ENCODE measurements around the gene CXCL13.

DNA sequence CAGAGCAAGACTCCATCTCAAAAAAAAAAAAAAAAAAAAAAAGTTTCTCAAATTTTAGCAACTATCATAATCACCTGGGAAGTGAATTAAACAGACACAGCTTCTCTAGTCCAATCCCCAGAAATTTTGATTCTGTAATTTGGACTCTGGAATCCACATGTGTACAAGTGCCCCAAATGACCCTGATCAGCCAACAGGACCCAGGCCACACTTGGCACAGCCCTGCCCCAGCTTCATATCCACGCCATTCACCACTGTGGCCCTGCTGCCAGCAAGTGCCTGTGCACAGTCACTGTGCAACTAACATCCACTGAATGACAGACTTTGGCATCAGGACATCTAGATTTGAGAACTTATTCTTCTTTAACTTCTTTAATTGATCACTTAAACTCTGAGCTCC, 14.1 kb upstream of the CXCL13 start:
- TF ChIP-seq, protein P1, sequence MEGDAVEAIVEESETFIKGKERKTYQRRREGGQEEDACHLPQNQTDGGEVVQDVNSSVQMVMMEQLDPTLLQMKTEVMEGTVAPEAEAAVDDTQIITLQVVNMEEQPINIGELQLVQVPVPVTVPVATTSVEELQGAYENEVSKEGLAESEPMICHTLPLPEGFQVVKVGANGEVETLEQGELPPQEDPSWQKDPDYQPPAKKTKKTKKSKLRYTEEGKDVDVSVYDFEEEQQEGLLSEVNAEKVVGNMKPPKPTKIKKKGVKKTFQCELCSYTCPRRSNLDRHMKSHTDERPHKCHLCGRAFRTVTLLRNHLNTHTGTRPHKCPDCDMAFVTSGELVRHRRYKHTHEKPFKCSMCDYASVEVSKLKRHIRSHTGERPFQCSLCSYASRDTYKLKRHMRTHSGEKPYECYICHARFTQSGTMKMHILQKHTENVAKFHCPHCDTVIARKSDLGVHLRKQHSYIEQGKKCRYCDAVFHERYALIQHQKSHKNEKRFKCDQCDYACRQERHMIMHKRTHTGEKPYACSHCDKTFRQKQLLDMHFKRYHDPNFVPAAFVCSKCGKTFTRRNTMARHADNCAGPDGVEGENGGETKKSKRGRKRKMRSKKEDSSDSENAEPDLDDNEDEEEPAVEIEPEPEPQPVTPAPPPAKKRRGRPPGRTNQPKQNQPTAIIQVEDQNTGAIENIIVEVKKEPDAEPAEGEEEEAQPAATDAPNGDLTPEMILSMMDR (conservative IDR thresholded peaks at IDR 0.05; ENCODE audit: low read depth, low read length): no peak
- TF ChIP-seq EZH2 (IDR thresholded peaks at IDR 0.05; ENCODE audit: borderline replicate concordance, low read depth, low read length, poor library complexity, severe bottlenecking): no peak

All from A673 (cell line).